HG03060 (cell line): ENCODE data around the gene INAFM2.

ENCODE experiments used
- ATAC-seq: cut with Tn5 transposase; IDR thresholded peaks from one replicate; pipeline ENCODE4 v1.9.1; 2021; ENCODE audit warnings: low read depth, moderate number of reproducible peaks; ENCODE audit not compliant: unreplicated experiment

The INAFM2 gene

DNA sequence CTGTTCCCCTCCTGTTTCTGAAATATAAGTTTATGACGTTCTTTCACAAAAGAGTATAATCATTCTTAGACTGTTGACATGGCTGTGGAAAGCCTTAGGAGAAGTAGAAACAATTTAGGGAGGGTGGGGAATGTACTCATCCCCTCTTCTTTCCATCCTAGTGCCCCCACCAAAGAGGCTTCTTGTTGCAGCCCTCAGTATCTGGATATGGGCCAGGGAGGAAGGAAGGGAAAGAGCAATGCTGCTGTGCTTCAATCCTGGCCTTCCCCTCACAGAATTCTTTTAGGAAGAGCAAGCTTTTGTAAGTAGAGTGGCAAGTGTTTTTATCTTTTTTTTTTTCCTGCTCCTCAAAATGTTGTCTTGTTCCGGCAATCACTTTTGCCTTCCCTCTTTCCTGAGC, 1.7 kb downstream of the INAFM2 start:
- ATAC-seq, result no peak

GRCh38 chr15:40325700-40326099, 2.2 kb downstream of the INAFM2 start:
- ATAC-seq, result no peak

DNA sequence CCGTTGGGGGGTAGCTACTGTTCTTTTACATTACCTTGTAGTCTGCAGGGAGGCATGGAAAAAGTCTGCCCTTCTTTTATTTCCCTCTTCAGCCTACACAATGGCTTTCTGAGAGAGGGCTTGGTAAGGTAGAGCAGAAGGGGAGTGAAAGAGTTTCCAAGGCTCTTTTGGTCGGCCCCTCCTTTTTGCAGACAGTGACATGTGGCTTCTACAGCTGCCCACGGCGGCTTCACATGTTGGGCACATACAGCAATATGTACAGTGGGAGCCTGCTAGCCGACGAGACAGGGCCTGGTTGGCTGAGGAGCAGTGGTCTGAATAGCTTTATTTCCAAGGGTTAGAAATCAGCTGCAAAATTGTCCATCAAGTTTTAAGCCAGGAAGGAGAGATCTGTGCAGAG, 4.0 kb downstream of the INAFM2 start:
- no peak for ATAC-seq

DNA sequence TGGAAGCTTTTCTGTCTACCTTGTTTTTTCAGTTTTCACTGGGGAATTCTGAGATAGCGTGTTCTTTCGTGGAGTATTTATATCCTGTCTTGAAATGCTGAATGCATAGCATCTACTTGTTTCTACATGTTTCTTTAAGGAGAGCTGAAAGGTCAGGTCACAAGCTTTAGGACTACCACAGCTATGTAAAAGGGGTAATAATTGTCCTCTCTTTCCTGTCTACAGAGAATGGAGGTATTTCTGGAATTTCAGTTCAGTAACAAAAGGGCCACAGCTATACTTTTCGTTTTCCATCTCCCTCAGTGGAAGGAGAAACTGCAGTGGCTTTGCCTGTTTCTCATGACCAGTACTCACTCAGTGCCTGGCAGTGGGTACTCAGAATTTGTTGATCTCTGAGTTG, 4.7 kb downstream of the INAFM2 start:
- ATAC-seq, result no peak

DNA sequence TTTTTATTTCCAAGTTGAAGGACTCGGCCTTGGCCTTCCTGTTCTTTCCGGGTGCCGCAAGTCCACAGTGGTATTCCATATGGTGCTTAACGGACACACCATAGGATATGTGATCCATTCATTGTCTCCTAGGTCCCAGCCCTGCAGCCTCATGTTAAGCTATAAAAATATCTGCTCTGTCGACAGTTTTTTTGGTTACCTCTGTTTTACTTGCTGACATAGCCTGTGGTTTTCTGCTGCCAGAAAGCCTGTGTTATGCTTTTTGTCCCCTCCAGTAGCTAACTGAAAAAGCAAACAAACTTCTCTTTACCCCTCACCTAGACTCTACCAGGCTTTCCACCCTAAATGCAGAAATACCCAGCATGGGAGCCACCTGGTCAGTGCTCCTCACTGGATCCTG, 5.3 kb downstream of the INAFM2 start:
- ATAC-seq, result no peak

DNA sequence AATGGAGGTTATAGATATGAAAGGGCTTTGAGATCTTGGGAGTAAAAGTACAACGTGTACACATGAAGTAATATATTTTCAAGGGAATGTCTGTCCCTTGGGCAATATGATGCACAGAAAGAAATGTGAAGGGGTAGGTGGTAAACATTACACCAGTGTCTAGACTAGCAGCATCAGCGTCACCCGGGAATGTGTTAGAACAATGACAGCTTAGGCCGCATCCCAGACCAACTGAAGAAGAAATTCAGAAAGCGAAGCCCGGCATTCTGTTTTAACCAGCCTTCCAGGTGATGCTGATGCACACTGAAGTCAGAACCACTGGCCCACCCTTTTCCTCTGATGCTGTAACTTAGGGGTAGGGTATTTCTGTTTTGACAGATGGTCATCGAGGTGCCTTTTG, 6.3 kb downstream of the INAFM2 start:
- no peak for ATAC-seq

GRCh38 chr15:40330368-40330836, 6.9 kb downstream of the INAFM2 start:
- ATAC-seq, result no peak

DNA sequence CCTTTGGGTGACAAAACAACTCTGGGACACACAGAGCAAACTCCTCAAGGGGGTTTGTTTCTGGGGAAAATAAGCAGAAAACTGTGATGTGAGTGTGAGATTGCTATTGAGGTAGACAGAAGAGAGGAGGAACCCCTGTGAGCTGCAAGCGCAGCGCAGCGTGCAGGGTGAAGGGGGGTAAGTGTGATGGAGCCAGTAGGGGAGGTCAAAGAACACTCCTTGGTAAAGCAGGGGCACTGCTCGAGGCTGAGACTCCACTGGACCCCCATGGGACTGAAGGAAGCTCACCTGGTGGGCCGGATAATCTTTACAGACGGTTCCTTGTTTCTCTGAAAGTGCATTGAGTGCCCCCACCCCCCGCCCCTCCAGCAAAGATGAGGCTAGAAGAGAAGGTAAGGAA, 7.5 kb downstream of the INAFM2 start:
- no peak for ATAC-seq

GRCh38 chr15:40331637-40332036, 8.1 kb downstream of the INAFM2 start:
- ATAC-seq, result no peak

DNA sequence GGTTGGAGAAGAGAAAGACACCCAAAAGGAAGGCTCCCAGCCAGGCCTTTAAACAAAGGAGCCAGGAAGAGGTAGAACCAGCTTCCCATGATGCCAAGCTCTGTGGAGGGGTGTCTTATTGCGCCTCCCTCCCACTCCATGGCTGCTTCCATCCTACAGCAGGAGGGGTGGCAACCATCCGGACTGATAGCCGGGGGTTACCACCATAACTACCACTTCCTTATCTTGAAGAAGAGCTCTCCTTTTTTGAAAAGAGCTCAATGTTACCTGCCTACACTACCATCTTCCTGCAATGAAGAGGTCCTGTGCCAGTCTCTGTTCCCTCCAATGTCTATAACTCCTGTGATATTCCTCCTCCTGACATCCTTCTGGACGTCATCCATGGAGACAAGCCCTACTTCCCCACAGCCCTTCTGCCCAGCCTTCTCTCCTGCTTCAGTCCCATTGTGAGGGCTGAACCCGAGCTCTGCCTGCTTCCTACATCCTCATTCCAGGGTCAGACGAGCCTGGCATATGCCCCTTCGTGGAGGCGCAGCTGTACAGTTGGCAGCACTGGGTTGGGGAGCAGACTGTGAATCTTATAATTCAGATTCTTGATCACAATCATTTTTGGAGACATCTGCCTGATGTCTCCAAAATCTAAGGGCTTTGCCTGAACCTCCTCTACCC, 8.8 kb downstream of the INAFM2 start:
- no peak for ATAC-seq

DNA sequence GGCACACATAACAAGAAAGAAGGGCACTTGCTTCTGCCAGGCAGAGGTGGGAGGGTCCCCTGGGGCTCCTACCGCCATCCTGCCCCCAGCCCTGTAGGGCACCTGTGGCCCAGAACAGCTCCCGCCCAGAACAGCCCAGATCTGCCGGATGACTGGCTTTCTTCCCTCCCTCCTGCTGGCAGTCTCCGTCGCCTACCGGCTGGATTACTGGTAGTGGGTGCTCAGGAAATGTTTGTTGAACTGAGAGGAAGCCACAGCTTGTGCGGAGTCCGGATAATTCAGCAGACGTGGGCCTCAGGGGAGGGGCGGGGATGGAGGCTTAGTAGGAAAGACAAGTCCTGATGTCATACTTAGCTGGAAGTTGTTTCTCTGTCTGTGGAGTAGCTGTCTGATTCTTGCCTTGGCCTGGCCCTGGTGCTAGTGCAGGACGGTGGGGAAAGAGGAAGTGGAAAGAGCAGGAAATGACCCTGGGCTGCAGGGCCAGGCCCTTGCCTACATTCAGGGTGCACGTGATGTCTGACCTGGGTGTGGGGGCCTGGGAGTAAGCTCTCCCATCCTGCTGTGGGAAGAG, 10.5 kb downstream of the INAFM2 start:
- ATAC-seq, result no peak

GRCh38 chr15:40334541-40334940, 11.0 kb downstream of the INAFM2 start:
- no peak for ATAC-seq

DNA sequence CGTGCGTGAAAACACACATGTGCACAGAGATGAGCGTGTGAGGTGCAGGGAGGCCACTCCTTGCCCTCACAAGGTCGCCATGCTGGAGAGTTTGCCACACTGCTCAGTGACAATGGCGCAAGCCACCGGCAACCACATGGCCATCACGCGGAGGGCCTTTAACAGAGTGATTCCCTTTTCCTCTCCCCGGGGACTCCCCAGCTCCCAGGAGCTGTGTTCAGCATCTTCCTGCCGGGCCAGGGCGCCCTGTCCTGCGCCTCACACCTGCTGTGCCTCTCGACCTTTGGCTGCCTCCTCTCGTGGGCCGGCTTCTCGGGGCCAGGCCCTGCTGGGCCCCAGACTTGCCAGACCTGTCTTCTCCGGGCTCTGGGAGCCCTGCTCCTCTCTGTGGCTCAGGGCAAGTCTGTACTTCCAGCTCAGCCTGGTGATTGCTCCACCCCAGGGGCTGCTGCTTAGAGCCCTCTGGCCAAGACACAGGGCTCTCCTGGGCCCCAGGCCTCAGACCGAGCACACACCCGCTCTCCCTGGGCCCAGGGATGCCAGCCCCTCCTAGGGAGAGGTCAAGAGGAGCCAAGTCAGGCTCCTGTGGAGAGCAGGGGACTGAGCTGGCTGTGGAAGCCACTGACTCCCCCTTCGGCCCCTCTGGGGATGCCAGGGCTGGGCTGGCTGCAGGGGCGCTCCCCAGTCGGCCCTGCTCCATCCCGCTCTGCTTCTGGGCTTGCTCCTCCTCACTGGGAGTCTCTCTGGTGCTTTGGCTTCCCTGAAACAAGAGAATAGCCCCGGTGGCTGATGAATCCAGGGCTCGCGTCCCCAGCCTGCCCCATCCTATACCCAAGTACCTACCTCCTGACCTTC, 11.7 kb downstream of the INAFM2 start:
- no peak for ATAC-seq

DNA sequence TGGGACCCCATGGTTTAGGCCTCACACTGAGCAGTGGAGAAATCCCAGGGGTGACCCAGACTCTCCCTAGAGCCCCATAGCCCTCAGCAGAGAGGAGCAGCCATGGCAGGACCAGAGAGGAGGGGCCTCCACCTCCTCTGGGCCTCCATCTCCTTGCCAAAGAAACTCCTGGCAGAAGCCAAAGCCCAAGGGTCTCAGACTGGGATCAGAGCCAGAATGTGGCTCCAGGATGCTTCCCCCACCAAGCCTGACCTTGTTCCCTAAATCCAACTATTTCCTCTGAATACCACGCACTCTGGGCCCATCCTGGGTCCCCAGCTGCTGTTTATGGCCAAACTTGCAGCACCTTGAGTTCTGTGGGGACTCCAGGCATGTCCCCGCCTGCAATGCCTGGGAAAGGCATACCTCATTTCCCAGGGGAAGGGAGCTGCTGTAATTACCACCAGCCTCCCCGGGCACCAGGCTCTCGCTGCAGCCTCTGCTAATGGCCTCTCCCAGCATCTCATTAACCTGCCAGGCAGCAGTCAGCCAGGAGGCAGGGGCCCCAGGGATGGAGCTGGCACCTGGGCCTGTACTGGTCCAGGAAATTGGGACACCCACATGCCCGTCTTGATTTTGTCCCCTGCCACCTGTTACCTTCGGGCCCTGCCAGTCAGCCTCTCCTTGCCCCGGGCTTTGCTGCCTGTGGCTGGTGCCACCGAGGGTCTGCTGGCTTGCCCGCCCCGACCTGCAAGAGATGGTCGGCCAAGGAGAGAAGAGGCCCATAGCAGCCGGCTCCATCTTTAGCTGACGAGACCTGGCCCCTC, 12.6 kb downstream of the INAFM2 start:
- ATAC-seq, result no peak

GRCh38 chr15:40336744-40337122, 13.2 kb downstream of the INAFM2 start:
- ATAC-seq, result no peak

DNA sequence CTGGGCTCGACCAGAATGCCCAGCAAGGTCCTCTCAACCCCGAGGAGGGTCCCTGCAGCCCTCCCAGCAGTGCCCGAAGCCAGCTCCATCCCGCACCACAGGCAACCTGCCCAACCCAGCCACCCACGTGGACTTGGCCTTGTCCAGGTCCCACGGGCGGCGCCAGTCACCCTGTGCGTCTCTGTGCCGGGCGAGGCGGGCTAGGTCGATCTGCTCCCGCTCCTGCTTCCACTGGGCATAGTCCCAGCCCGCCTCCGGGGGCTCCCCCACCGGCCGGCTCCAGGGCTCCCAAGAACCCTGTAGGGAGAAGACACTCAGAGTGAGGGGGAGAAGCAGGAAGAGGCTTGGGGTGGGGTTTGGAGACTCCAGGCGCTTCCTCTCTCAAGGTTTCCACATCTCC, 14.1 kb downstream of the INAFM2 start:
- ATAC-seq, result no peak

GRCh38 chr15:40338041-40338657, 14.7 kb downstream of the INAFM2 start:
- ATAC-seq, result no peak

DNA sequence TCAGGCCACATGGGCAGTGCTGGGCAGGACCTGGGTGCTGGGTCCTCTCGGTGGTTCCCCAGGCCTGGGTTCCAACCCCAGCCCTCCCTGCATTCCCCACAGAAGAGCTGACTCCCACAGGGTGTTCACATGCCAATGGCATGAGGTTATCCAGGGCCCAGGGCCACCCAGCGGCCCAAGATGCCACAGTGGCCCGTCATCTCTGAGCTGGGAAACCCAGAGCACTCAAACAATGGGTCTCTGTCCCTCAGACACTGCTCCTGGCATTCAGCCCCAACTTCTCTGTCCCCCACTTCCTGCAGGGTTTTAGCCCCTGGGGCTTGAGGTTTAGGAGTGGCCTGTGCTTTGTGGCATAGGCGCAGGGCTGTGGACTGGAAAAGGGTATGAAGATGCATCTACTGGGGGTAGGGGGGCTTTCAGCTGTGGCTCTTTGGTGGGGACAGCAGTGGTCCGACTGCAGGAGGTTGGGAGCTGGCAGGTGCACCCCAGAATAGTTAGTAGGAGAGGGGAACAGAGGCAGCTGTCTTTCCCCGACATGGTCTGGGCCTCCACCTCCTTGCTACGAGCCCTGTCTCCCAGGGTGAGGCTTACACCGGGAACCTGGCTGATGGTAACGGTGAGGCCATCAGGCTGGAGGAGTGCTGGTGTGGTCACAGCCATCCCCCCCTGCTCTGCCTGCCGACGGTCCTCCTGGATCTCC, 15.6 kb downstream of the INAFM2 start:
- no peak for ATAC-seq

GRCh38 chr15:40339621-40339945, 16.1 kb downstream of the INAFM2 start:
- no peak for ATAC-seq
